Ecto neural progenitor cell (in vitro differentiated cells): ENCODE measurements around the gene RTN4R.
A peak's percentile ranks its signal among the peaks of the same experiment; 100 is the strongest.

ENCODE experiments used
- DNase-seq: peaks from one replicate; pipeline ENCODE4 v3.0.0-alpha.2; 2018; ENCODE audit warnings: low spot score

The RTN4R gene

GRCh38 chr22:20242393-20243175 lies 25.5 kb downstream of the RTN4R start:
- no peak for DNase-seq

GRCh38 chr22:20241579-20242392 lies 26.3 kb downstream of the RTN4R start:
- DNase-seq = no peak

- DNase-seq = no peak
These were observed 27.2 kb downstream of the RTN4R start for GRCh38 chr22:20240900-20241299.

GRCh38 chr22:20240447-20240764 lies 27.7 kb downstream of the RTN4R start:
- DNase-seq = no peak

- no peak for DNase-seq
These were observed 28.3 kb downstream of the RTN4R start for GRCh38 chr22:20239676-20240446.

- DNase-seq = no peak
These were observed 29.0 kb downstream of the RTN4R start for GRCh38 chr22:20238901-20239675.

- peak; percentile 82 for DNase-seq
These were observed 29.6 kb downstream of the RTN4R start for GRCh38 chr22:20238536-20238900.

- no peak for DNase-seq
These were observed 30.4 kb downstream of the RTN4R start for GRCh38 chr22:20237480-20238440.

GRCh38 chr22:20236052-20236717 lies 31.9 kb downstream of the RTN4R start:
- no peak for DNase-seq

GRCh38 chr22:20235389-20235991 lies 32.6 kb downstream of the RTN4R start:
- no peak for DNase-seq

GRCh38 chr22:20234760-20235388 lies 33.2 kb downstream of the RTN4R start:
- DNase-seq = no peak

GRCh38 chr22:20234314-20234682 lies 33.8 kb downstream of the RTN4R start:
- no peak for DNase-seq

- no peak for DNase-seq
These were observed 34.5 kb downstream of the RTN4R start for GRCh38 chr22:20233351-20234313.

- DNase-seq = no peak
These were observed 35.3 kb downstream of the RTN4R start for GRCh38 chr22:20232781-20233180.

GRCh38 chr22:20232237-20232598 lies 35.9 kb downstream of the RTN4R start:
- DNase-seq = no peak

- DNase-seq = no peak
These were observed 36.4 kb downstream of the RTN4R start for GRCh38 chr22:20231514-20232236.

GRCh38 chr22:20230777-20231420 lies 37.2 kb downstream of the RTN4R start:
- no peak for DNase-seq
